AG04449 (cell line): ENCODE measurements around the gene TCFL5.

Experiments used
- CTCF ChIA-PET: fragments of 350-600 bp; formaldehyde crosslinking; extraction: SDS; loops from one replicate; lab custom pipeline; 2021; ENCODE audit warnings: antibody characterized with exemption; lab: Yijun Ruan, JAX
- POLR2A ChIA-PET: fragments of 400-600, 350-600 bp; formaldehyde crosslinking; extraction: SDS; loops from one replicate; lab custom pipeline; 2020; ENCODE audit warnings: antibody characterized with exemption, inconsistent platforms; lab: Yijun Ruan, JAX
- DNase-seq: peaks from one replicate; pipeline ENCODE4 v3.0.0-alpha.2; 2010; ENCODE audit warnings: low read depth, low spot score
- H3K4me3 ChIP-seq: 2 replicates; pipeline ENCODE4 v1.5.1; 2011; ENCODE audit warnings: low read depth, mild to moderate bottlenecking, control low read depth, low read length
- TF ChIP-seq, protein P1 (sequence below): IDR thresholded peaks from one replicate; pipeline ENCODE4 v1.5.1; 2011; ENCODE audit warnings: mild to moderate bottlenecking, moderate library complexity, low read length, control low read depth, inconsistent platforms; ENCODE audit not compliant: insufficient read depth; ENCODE audit errors: missing control alignments

Gene TCFL5

GRCh38 chr20:62828511-62829230 lies 33.0 kb downstream of the TCFL5 start:
- no peak for DNase-seq
- TF ChIP-seq, protein P1, sequence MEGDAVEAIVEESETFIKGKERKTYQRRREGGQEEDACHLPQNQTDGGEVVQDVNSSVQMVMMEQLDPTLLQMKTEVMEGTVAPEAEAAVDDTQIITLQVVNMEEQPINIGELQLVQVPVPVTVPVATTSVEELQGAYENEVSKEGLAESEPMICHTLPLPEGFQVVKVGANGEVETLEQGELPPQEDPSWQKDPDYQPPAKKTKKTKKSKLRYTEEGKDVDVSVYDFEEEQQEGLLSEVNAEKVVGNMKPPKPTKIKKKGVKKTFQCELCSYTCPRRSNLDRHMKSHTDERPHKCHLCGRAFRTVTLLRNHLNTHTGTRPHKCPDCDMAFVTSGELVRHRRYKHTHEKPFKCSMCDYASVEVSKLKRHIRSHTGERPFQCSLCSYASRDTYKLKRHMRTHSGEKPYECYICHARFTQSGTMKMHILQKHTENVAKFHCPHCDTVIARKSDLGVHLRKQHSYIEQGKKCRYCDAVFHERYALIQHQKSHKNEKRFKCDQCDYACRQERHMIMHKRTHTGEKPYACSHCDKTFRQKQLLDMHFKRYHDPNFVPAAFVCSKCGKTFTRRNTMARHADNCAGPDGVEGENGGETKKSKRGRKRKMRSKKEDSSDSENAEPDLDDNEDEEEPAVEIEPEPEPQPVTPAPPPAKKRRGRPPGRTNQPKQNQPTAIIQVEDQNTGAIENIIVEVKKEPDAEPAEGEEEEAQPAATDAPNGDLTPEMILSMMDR = no peak
- H3K4me3 ChIP-seq = no peak overlapping the region
- ChIA-PET CTCF (interaction anchor here (1.4 to 8.2 kb wide), 2 partner anchors 17 to 20 kb away, joined by 3 to 43 read pairs; no protein-coding TSS in a partner anchor), POLR2A (no interaction called here)

DNA sequence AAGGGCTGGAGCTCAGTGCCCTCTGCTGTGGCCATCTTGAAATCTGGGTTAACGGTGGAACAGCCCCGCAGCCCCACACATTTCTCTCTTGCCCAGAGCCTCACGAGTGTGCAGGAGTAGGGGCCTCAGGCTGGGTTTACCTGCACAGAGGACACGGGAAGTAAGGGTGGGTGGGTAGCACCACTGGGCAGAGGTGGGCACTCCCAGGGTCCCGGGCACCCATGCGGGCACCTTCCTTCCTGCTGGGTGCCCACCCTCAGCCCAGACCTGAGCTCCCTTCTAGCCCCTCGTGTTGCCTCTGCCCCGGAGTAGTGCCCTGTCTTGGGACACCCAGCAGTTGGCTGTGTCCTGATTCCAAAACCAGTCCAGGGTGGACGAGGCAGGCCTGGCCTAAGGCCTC lies 33.6 kb downstream of the TCFL5 start:
- ChIA-PET CTCF (interaction anchor here (1.4 to 8.2 kb wide), 2 partner anchors 17 to 20 kb away, joined by 3 to 43 read pairs; no protein-coding TSS in a partner anchor), POLR2A (no interaction called here)
- TF ChIP-seq, protein P1 = no peak
- H3K4me3 ChIP-seq = no peak overlapping the region
- no peak for DNase-seq

DNA sequence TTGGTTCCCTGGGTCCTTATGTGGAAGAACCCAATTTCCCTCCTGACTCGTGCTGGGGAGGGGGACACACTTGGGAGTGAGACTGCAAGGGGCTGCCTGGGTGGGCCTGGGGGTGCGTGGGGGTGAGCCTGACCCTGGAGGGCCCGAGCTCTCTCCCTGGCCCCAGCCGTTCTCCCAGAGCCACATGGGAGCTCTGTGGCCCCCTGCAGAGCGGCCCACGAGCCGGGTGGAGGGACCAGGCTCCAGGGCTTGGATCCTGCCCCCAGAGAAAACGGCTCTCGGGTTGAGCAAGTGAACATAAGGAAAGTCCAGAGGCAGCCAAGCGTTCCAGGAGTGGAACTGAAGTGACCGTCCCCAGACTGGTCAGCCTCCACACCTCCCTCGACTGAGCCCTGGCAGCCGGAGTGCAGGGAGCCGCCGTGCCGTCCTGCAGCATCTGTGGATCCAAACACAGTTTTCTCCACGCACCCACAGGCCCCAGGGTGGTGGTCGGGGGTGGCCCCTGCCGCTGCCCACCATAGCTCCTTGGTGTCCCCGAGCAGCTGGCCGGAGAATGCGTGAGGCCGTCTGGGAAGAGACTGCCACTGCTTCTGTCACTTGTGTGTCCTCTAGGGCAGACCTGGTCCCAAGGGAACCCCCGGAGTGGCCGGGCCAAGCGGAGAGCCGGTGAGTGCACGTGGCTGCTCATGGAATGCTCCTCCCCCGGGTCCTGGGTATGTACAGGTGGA lies 34.1 kb downstream of the TCFL5 start:
- ChIA-PET POLR2A (no interaction called here), CTCF (interaction anchor here (1.4 to 8.2 kb wide), 2 partner anchors 18 to 19 kb away, joined by 3 to 43 read pairs; no protein-coding TSS in a partner anchor)
- H3K4me3 ChIP-seq = no peak overlapping the region
- no peak for DNase-seq
- TF ChIP-seq, protein P1 = no peak

GRCh38 chr20:62826646-62827310 lies 34.8 kb downstream of the TCFL5 start:
- ChIA-PET POLR2A (no interaction called here), CTCF (interaction anchor here (8.2 kb wide), 1 partner anchor 18 kb away, joined by 43 read pairs; no protein-coding TSS in a partner anchor)
- no peak overlapping the region for H3K4me3 ChIP-seq
- TF ChIP-seq, protein P1 = no peak
- DNase-seq = no peak

DNA sequence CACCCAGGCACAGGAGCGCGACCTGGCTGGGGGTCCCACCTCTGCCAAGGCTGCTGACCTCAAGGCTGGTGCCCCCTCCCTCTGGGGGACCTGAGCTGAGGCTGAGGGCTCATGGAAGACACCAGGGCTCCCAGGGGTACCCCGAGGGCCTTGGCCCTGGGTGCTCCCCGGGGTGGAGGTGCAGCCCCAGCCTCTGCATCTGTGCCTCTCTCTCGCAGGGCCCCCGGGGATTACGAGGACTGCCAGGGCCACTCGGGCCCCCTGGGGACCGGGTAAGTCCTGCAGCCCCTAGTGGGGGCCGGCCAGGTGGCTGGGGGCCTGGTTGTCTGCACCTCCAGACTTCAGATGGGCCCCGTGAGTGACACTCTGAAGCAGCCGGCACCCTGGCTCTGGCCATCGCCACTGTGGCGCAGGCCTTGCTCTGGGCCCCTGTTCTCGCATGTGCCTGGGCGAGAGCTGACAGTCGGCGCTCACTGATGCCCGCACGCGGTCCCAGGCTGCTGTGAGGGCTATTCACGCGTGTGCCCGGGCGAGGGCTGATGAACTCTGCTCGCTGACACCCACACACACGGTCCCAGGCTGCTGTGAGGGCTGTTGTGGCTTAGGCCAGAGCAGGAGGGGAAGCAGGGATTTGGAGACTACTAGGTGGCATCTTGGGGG lies 35.5 kb downstream of the TCFL5 start:
- CTCF ChIA-PET = interaction anchor here (8.2 kb wide), 1 partner anchor 18 kb away, joined by 43 read pairs; no protein-coding TSS in a partner anchor
- no peak for DNase-seq
- H3K4me3 ChIP-seq = no peak overlapping the region
- POLR2A ChIA-PET = no interaction called here
- TF ChIP-seq, protein P1 = no peak
